ENCODE measurements around the gene TMEM233.

TMEM233 gene

GRCh38 chr12:119683413-119683812 is 89.8 kb downstream of the TMEM233 start:
- DNase-seq = no peak

- DNase-seq = no peak
Observed at GRCh38 chr12:119683816-119684215, 90.2 kb downstream of the TMEM233 start.

- no peak for DNase-seq
Observed at GRCh38 chr12:119684711-119685369, 91.3 kb downstream of the TMEM233 start.

GRCh38 chr12:119685375-119685774 is 91.8 kb downstream of the TMEM233 start:
- DNase-seq = no peak

- no peak for DNase-seq
Observed at GRCh38 chr12:119686355-119686754, 92.8 kb downstream of the TMEM233 start.

GRCh38 chr12:119686776-119687175 is 93.2 kb downstream of the TMEM233 start:
- no peak for DNase-seq

GRCh38 chr12:119687406-119687805 is 93.8 kb downstream of the TMEM233 start:
- no peak for DNase-seq

GRCh38 chr12:119687879-119688278 is 94.3 kb downstream of the TMEM233 start:
- no peak for DNase-seq

GRCh38 chr12:119689935-119690500 is 96.4 kb downstream of the TMEM233 start:
- no peak for DNase-seq

GRCh38 chr12:119691202-119691810 is 97.7 kb downstream of the TMEM233 start:
- DNase-seq = no peak

GRCh38 chr12:119692410-119692809 is 98.8 kb downstream of the TMEM233 start:
- DNase-seq = no peak

Data from NCI-H1092 (cell line).